Neural crest cell (in vitro differentiated cells): Measurements from ENCODE around the gene IL17RA. TPM values are rescaled to one million over a fixed set of nuclear protein-coding genes. Genes with fewer than 3 reads are reported as not detected.

Experiments used
- DNase-seq: peaks from one replicate; pipeline ENCODE4 v3.0.0; 2021; ENCODE audit warnings: low read depth, mixed read lengths, low spot score
- H3K27ac Mint-ChIP-seq: one replicate; pipeline ENCODE4 v1.8.0; 2021; ENCODE audit warnings: mild to moderate bottlenecking, mixed read lengths; ENCODE audit not compliant: unreplicated experiment
- H3K27me3 Mint-ChIP-seq: 2 replicates; pipeline ENCODE4 v1.8.0; 2021; ENCODE audit warnings: low read depth, mild to moderate bottlenecking, mixed read lengths
- H3K36me3 Mint-ChIP-seq: 2 replicates; pipeline ENCODE4 v1.8.0; 2021; ENCODE audit warnings: low read depth, mild to moderate bottlenecking, mixed read lengths
- H3K4me1 Mint-ChIP-seq: 2 replicates; pipeline ENCODE4 v1.8.0; 2021; ENCODE audit warnings: mixed read lengths
- H3K4me3 Mint-ChIP-seq: one replicate; pipeline ENCODE4 v1.8.0; 2021; ENCODE audit warnings: mild to moderate bottlenecking, mixed read lengths
- H3K9me3 Mint-ChIP-seq: 2 replicates; pipeline ENCODE4 v1.8.0; 2021; ENCODE audit warnings: mixed read lengths
- CTCF ChIP-seq: fragments of 200-600 bp; sonication (generic); conservative IDR thresholded peaks from 2 replicates; pipeline ENCODE4 v1.5.0; 2021; ENCODE audit warnings: antibody characterized with exemption, mild to moderate bottlenecking
- total RNA-seq: library from RNA; stranded (reverse); gene quantifications from 2 replicates; pipeline ENCODE4 v1.2.1, GENCODE V29; 2021

Gene IL17RA
- total RNA-seq, 1 donor from 2014 or later: 7.1 TPM

GRCh38 chr22:17108256-17109112, 23.7 kb downstream of the IL17RA start:
- DNase-seq: no peak
- Mint-ChIP-seq H3K4me3 (no peak overlapping the region), H3K36me3 (no peaks in the 10 kb centered on the region), H3K27me3 (no peaks in the 10 kb centered on the region), H3K9me3 (no peaks in the 10 kb centered on the region), H3K4me1 (no peaks in the 10 kb centered on the region), H3K27ac (no peak overlapping the region)
- no peak for TF ChIP-seq CTCF

GRCh38 chr22:17109113-17109865, 24.5 kb downstream of the IL17RA start:
- TF ChIP-seq CTCF: no peak
- DNase-seq: no peak
- Mint-ChIP-seq H3K4me3 (no peak overlapping the region), H3K4me1 (no peaks in the 10 kb centered on the region), H3K27ac (no peak overlapping the region), H3K27me3 (no peaks in the 10 kb centered on the region), H3K36me3 (no peaks in the 10 kb centered on the region), H3K9me3 (no peaks in the 10 kb centered on the region)

GRCh38 chr22:17109976-17110375, 25.2 kb downstream of the IL17RA start:
- TF ChIP-seq CTCF: no peak
- no peaks in the 10 kb centered on the region for H3K4me1 Mint-ChIP-seq
- DNase-seq: no peak
- H3K4me3 Mint-ChIP-seq: no peak overlapping the region
- no peaks in the 10 kb centered on the region for H3K9me3 Mint-ChIP-seq
- H3K27me3 Mint-ChIP-seq: no peaks in the 10 kb centered on the region
- H3K36me3 Mint-ChIP-seq: no peaks in the 10 kb centered on the region
- peak overlapping the region; percentile 50 for H3K27ac Mint-ChIP-seq

- Mint-ChIP-seq H3K9me3 (no peaks in the 10 kb centered on the region), H3K27me3 (no peaks in the 10 kb centered on the region), H3K27ac (peak overlapping the region; percentile 83), H3K4me3 (no peak overlapping the region), H3K4me1 (no peaks in the 10 kb centered on the region), H3K36me3 (no peaks in the 10 kb centered on the region)
- TF ChIP-seq CTCF: no peak
- no peak for DNase-seq
Observed at GRCh38 chr22:17110791-17111550, 26.2 kb downstream of the IL17RA start.

GRCh38 chr22:17112491-17113042, 27.8 kb downstream of the IL17RA start:
- DNase-seq: no peak
- Mint-ChIP-seq H3K27me3 (no peaks in the 10 kb centered on the region), H3K4me1 (peaks cover 10% of the 10 kb centered on the region), H3K36me3 (no peaks in the 10 kb centered on the region), H3K9me3 (no peaks in the 10 kb centered on the region), H3K27ac (no peak overlapping the region), H3K4me3 (no peak overlapping the region)
- TF ChIP-seq CTCF: no peak
